NCI-H2196 treated with DMSO at 0.1 percent for 48 hours (cell line): Measurements from ENCODE around the gene KRT23.

Source experiments
- DNase-seq: peaks from one replicate; lab custom pipeline; 2025; ENCODE audit not compliant: unreplicated experiment; lab: John Stamatoyannopoulos, UW

Gene KRT23

GRCh38 chr17:40873255-40873654 is 64.2 kb downstream of the KRT23 start:
- no peak for DNase-seq
